Fibroblast of peridontal ligament (primary cell): Measurements from ENCODE around the gene RNU11.
"Not testable (repeated sequence)": the region's sequence is repeated elsewhere in the genome, so short reads cannot be mapped to it uniquely, and the experiment has no call there.

Experiments used
- DNase-seq: peaks from one replicate; pipeline ENCODE4 v3.0.0-alpha.2; 2010; ENCODE audit errors: extremely low read depth

The RNU11 gene

DNA sequence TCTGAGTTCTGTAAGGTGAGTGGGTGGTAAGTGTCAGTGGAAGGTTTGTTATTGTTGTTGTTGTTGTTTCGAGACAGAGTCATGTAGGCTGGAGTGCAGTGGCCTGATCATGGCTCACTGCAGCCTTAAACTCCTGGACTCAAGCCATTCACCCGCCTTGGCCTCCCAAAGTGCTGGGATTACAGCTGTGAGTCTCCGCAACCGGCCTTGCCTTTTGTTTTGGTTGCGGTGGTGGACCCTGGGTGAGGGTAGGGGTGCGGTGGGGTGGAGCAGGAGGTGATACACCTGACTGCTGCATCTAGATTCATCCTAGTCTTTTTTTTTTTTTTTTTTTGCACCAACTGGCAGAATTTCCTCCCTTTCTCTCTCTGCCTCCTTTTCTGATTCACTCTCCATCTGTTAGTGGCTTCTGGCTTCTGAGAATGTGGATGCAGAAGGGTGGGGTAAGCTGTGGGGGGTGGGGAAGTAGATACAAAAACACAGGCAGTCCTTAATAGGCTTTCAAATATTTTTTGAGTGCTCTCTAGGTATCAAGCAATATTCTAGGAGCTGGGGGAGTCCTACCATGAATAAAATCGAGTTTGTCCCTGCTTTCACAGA lies 15.6 kb downstream of the RNU11 start:
- peak; percentile 8 for DNase-seq

- no peak for DNase-seq
Measured at GRCh38 chr1:28666806-28667205, 18.4 kb downstream of the RNU11 start.

DNA sequence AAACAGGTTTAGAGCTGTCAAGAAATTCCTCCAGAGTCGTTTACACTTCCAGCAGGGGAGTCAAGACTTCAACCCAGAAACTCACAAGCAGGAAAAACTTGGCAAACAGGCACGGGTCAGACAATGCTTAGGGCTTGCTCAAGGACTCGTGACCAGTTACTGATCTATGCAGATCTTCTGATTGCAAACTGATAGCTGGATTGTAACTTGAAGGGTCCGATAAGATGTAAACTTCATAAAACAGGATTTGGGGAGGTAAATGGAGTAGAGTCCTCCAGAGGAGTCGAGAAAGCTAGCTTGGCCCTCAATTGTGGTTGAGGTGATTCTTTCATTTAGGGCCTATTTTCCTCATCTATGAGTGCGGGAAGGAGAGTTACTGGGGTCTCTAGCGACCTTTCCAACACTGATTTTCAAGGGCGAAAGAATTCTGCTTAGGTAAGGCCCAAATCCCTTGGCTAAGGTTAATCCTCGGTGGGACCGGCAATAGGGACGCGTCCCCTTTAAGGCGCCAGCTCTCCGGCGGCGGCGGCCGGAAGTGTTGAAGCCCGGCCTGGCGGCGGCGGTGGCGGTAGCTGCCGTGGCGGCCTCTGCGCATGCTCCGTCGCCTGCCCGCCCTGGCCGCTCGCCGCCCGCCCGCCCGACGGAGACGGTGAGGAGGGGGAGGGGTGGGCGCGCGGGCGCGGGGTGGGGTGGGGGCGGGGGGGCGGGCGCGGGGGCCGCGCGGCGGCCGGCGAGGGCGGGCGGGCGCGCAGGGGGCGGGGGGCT lies 20.0 kb downstream of the RNU11 start, which contains the start of gene GMEB1:
TSS of gene GMEB1 (plus strand) at position 594 of the 765 bp plus-strand sequence. CDS start 14,829 bp downstream, outside the sequence.
- peak; percentile 72 for DNase-seq

GRCh38 chr1:28668956-28669723 lies 20.7 kb downstream of the RNU11 start:
- peak; percentile 40 for DNase-seq

GRCh38 chr1:28671254-28671780 lies 22.9 kb downstream of the RNU11 start:
- no peak for DNase-seq

DNA sequence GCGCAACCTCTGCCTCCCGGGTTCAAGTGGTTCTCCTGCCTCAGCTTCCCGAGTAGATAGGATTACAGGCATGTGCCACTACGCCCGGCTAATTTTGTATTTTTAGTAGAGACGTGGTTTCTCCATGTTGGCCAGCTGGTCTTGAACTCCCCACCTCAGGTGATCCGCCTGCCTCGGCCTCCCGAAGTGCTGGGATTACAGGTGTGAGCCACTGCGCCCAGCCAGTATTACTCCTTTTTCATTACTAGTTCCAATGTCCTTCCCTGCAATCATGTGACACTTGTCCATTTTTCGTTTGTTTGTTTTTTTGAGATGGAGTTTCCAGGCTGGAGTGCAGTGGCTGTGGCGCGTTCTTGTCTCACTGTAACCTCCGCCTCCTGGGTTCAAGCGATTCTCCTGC lies 24.6 kb downstream of the RNU11 start:
- DNase-seq: not testable (repeated sequence)

DNA sequence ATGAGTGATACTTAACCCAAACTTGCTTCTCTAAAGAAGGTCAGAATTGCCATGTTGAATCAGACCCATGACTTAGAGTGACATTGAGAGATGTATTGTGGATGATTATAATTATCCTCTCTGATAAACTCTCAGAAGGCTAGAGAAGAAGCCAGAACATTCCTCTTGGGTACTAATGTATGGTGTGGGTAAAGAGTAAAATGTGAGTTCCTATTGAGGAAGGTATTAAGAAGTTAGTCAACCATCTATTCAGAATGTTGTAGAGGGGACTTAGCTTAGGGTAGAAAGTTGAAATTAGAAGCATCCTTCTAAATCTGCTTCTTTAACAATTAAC lies 27.5 kb downstream of the RNU11 start:
- DNase-seq: no peak

- peak; percentile 5 for DNase-seq
Measured at GRCh38 chr1:28680151-28680550, 31.8 kb downstream of the RNU11 start.

- DNase-seq: no peak
Measured at GRCh38 chr1:28682840-28683239, 34.4 kb downstream of the RNU11 start.

GRCh38 chr1:28684937-28685336 lies 36.5 kb downstream of the RNU11 start:
- DNase-seq: no peak

GRCh38 chr1:28691627-28692026 lies 43.2 kb downstream of the RNU11 start:
- not testable (repeated sequence) for DNase-seq
